Osteocyte (in vitro differentiated cells): ENCODE data around the gene ASTN2. TPM values are rescaled to one million over a fixed set of nuclear protein-coding genes. Genes with fewer than 3 reads are reported as not detected.

Experiments used
- DNase-seq: peaks from one replicate; pipeline ENCODE4 v3.0.0; 2021; ENCODE audit warnings: mixed read lengths; ENCODE audit not compliant: unreplicated experiment; ENCODE audit errors: extremely low spot score
- H3K27ac Mint-ChIP-seq: one replicate; pipeline ENCODE4 v1.8.0; 2021; ENCODE audit warnings: mild to moderate bottlenecking, mixed read lengths; ENCODE audit not compliant: unreplicated experiment
- H3K27me3 Mint-ChIP-seq: one replicate; pipeline ENCODE4 v1.8.0; 2021; ENCODE audit warnings: mixed read lengths; ENCODE audit not compliant: unreplicated experiment
- H3K36me3 Mint-ChIP-seq: one replicate; pipeline ENCODE4 v1.8.0; 2021; ENCODE audit warnings: mixed read lengths; ENCODE audit not compliant: unreplicated experiment
- H3K4me1 Mint-ChIP-seq: one replicate; pipeline ENCODE4 v1.8.0; 2021; ENCODE audit warnings: mixed read lengths; ENCODE audit not compliant: unreplicated experiment
- H3K4me3 Mint-ChIP-seq: one replicate; pipeline ENCODE4 v1.8.0; 2021; ENCODE audit warnings: mild to moderate bottlenecking, moderate library complexity, mixed read lengths; ENCODE audit not compliant: unreplicated experiment
- H3K9me3 Mint-ChIP-seq: one replicate; pipeline ENCODE4 v1.8.0; 2021; ENCODE audit warnings: mixed read lengths; ENCODE audit not compliant: unreplicated experiment
- total RNA-seq: library from RNA; stranded (reverse); gene quantifications from 2 replicates; pipeline ENCODE4 v1.2.1, GENCODE V29; 2021
- TF ChIP-seq, protein P1 (sequence below): fragments of 200-600 bp; sonication (generic); IDR thresholded peaks from 2 replicates; pipeline ENCODE4 v1.5.0; 2021; ENCODE audit warnings: antibody characterized with exemption, mild to moderate bottlenecking, moderate library complexity

Gene ASTN2
- total RNA-seq, 1 donor from 2014 or later: 2.3 TPM

DNA sequence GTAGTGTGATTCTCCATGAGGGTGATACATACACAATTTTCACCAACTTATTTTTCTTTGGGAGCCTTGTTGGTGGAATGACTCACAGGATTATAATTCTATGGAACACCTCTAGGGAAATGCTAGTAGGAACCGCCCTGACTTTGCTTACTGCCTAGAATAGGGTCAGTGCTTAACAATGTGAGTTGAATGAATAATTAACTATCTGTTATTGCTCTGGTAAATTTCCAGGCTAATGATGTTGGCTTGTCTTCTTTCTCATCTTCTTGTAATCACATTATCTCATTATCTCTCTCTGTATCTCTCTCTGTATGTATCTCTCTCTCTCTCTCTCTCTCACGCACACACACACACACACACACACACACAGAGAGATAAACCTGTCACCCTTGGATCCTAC lies 436.7 kb downstream of the ASTN2 start:
- Mint-ChIP-seq H3K27me3 (no peaks in the 10 kb centered on the region), H3K9me3 (no peaks in the 10 kb centered on the region), H3K27ac (no peak overlapping the region), H3K36me3 (no peaks in the 10 kb centered on the region), H3K4me1 (no peaks in the 10 kb centered on the region), H3K4me3 (no peak overlapping the region)
- DNase-seq: no peak
- TF ChIP-seq, protein P1, sequence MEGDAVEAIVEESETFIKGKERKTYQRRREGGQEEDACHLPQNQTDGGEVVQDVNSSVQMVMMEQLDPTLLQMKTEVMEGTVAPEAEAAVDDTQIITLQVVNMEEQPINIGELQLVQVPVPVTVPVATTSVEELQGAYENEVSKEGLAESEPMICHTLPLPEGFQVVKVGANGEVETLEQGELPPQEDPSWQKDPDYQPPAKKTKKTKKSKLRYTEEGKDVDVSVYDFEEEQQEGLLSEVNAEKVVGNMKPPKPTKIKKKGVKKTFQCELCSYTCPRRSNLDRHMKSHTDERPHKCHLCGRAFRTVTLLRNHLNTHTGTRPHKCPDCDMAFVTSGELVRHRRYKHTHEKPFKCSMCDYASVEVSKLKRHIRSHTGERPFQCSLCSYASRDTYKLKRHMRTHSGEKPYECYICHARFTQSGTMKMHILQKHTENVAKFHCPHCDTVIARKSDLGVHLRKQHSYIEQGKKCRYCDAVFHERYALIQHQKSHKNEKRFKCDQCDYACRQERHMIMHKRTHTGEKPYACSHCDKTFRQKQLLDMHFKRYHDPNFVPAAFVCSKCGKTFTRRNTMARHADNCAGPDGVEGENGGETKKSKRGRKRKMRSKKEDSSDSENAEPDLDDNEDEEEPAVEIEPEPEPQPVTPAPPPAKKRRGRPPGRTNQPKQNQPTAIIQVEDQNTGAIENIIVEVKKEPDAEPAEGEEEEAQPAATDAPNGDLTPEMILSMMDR: no peak

DNA sequence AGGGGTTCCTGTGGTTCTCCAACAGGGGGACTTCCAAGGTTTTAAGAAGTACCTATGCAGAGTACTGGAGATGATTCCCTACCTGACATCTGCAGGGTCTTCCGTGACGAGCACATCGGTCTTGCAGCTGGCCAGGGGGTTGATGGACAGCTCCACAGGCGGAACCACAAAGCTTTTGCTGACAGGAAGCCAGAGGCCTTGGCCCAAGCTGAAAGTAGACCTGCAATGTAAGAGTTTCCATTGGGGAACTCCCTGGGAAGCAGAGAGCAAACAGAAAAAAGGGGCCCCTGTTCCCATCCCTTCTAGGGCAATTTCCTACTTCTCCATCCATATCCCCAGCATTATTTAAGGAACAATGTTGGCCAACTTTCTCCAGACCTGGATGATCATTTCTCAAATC lies 439.7 kb downstream of the ASTN2 start:
- H3K27ac Mint-ChIP-seq: no peak overlapping the region
- no peak for DNase-seq

DNA sequence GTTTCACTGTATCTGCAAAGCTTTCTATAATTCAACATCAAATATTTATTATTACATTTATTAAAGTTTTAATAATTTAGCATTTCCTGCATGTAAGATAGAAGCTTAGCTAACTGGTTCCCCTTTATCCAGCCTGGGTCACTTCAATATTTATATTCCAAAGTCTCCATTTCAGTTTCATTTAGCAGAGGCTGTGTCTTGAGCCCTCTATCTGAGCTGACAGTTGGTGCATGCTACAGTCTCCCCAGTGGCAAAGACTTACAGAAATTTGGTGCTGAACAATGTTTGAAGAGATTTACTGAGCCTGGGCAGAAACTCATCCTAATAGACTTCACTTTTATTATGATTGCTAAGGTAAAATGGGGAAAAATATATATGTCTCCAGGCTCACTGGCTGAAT lies 448.7 kb downstream of the ASTN2 start:
- no peaks in the 10 kb centered on the region for H3K9me3 Mint-ChIP-seq
- TF ChIP-seq, protein P1: no peak
- no peaks in the 10 kb centered on the region for H3K4me1 Mint-ChIP-seq
- H3K4me3 Mint-ChIP-seq: no peak overlapping the region
- H3K27me3 Mint-ChIP-seq: no peaks in the 10 kb centered on the region
- no peak for DNase-seq
- no peaks in the 10 kb centered on the region for H3K36me3 Mint-ChIP-seq
- no peak overlapping the region for H3K27ac Mint-ChIP-seq

More for the DNA sequence above, 439.7 kb downstream of the ASTN2 start:
- Mint-ChIP-seq H3K4me1 (no peaks in the 10 kb centered on the region), H3K36me3 (no peaks in the 10 kb centered on the region), H3K27me3 (no peaks in the 10 kb centered on the region), H3K4me3 (no peak overlapping the region), H3K9me3 (no peaks in the 10 kb centered on the region)
- TF ChIP-seq, protein P1: no peak

DNA sequence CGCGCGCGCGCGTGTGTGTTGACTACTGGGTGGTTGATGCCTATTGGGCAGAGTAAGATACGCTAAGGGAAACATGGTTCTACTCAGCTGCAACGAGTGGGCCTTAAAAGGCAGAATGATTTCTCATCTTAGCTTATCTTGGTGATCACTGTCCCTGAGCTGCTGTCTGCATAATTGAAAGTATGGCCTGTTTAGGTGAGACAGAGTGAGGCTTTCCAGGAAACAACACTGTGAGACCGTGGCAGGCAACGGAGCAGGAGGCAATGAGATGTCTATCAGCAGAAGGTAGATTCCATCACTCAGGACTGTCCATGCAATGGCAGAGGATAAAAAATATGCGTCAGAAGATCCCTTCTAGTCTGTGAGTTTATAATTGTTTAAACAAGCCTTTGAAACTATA lies 450.6 kb downstream of the ASTN2 start:
- TF ChIP-seq, protein P1: no peak
- H3K27ac Mint-ChIP-seq: no peak overlapping the region
- H3K36me3 Mint-ChIP-seq: no peaks in the 10 kb centered on the region
- no peaks in the 10 kb centered on the region for H3K9me3 Mint-ChIP-seq
- no peak for DNase-seq
- H3K4me1 Mint-ChIP-seq: no peaks in the 10 kb centered on the region
- no peaks in the 10 kb centered on the region for H3K27me3 Mint-ChIP-seq
- no peak overlapping the region for H3K4me3 Mint-ChIP-seq

DNA sequence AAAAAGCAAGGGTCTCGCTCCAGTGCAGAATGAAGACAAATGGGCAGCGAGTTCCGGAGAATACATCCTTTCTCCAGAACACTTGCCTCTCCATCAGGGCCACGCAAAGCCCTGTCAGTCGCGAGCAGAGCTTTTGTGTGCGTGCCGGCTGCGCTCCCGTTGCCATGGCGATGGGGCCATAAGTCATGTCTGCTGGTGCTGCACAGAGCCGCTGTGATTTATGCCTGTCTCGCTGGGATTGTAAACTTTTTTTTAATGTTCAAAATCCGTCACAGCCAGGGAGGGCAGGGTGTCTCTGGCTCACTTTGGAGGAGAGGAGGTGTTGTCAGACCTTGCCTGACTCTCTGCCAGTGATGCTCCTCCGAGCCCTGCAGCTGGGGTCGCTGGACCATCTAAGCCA lies 455.0 kb downstream of the ASTN2 start:
- H3K4me3 Mint-ChIP-seq: no peak overlapping the region
- H3K9me3 Mint-ChIP-seq: no peaks in the 10 kb centered on the region
- no peak for DNase-seq
- H3K27ac Mint-ChIP-seq: no peak overlapping the region
- H3K27me3 Mint-ChIP-seq: no peaks in the 10 kb centered on the region
- H3K4me1 Mint-ChIP-seq: no peaks in the 10 kb centered on the region
- TF ChIP-seq, protein P1: no peak
- H3K36me3 Mint-ChIP-seq: no peaks in the 10 kb centered on the region
